SK-N-SH treated with all-trans-retinoic acid at 6 μM for 48 hours (cell line): ENCODE results near the gene GNL1.
"Not testable (repeated sequence)": the region's sequence is repeated elsewhere in the genome, so short reads cannot be mapped to it uniquely, and the experiment has no call there.

ENCODE experiments used
- ATAC-seq: fragments of 200-7000 bp; cut with Tn5 transposase; 3 replicates; pipeline ENCODE4 v1.9.1; 2020; ENCODE audit warnings: mild to moderate bottlenecking, moderate library complexity
- BACH2 ChIP-seq: fragments of 250-450 bp; sonication (Bioruptor Pico); IDR thresholded peaks from 2 replicates; pipeline ENCODE4 v1.9.0; 2021; ENCODE audit warnings: mild to moderate bottlenecking, borderline replicate concordance
- CREB5 ChIP-seq: fragments of 250-450 bp; sonication (Bioruptor Pico); IDR thresholded peaks from 2 replicates; pipeline ENCODE4 v1.5.1; 2020; ENCODE audit warnings: low read depth, mild to moderate bottlenecking, moderate library complexity
- CSDC2 ChIP-seq: fragments of 250-450 bp; sonication (Bioruptor Pico); IDR thresholded peaks from 2 replicates; pipeline ENCODE4 v1.5.0; 2020; ENCODE audit warnings: mild to moderate bottlenecking, moderate library complexity
- CSRNP3 ChIP-seq: fragments of 250-450 bp; sonication (Bioruptor Pico); IDR thresholded peaks from 2 replicates; pipeline ENCODE4 v1.5.1; 2021; ENCODE audit warnings: mild to moderate bottlenecking, moderate library complexity
- ESRRG ChIP-seq: fragments of 250-450 bp; sonication (Bioruptor Pico); IDR thresholded peaks from 2 replicates; pipeline ENCODE4 v1.6.1; 2021; ENCODE audit warnings: mild to moderate bottlenecking
- GLIS3 ChIP-seq: fragments of 250-450 bp; sonication (Bioruptor Pico); IDR thresholded peaks from 2 replicates; pipeline ENCODE4 v1.5.0; 2020; ENCODE audit warnings: mild to moderate bottlenecking, moderate library complexity
- PATZ1 ChIP-seq: fragments of 250-450 bp; sonication (Bioruptor Pico); IDR thresholded peaks from 2 replicates; pipeline ENCODE4 v1.8.0; 2020; ENCODE audit warnings: mild to moderate bottlenecking, moderate library complexity, borderline replicate concordance
- POU6F1 ChIP-seq: fragments of 250-450 bp; sonication (Bioruptor Pico); IDR thresholded peaks from 2 replicates; pipeline ENCODE4 v1.8.0; 2021; ENCODE audit warnings: low read depth, mild to moderate bottlenecking, moderate library complexity, borderline replicate concordance
- SNAI2 ChIP-seq: fragments of 250-450 bp; sonication (Bioruptor Pico); IDR thresholded peaks from 2 replicates; pipeline ENCODE4 v1.5.0; 2020; ENCODE audit warnings: mild to moderate bottlenecking, moderate library complexity
- TCF4 ChIP-seq: fragments of 250-450 bp; sonication (Bioruptor Pico); IDR thresholded peaks from 2 replicates; pipeline ENCODE4 v1.8.0; 2021; ENCODE audit warnings: mild to moderate bottlenecking, moderate library complexity, borderline replicate concordance
- TOX ChIP-seq: fragments of 250-450 bp; sonication (Bioruptor Pico); IDR thresholded peaks from 2 replicates; pipeline ENCODE4 v1.8.0; 2021; ENCODE audit warnings: mild to moderate bottlenecking, moderate library complexity, borderline replicate concordance
- ZC3H10 ChIP-seq: fragments of 250-450 bp; sonication (Bioruptor Pico); IDR thresholded peaks from 2 replicates; pipeline ENCODE4 v1.5.1; 2021; ENCODE audit warnings: mild to moderate bottlenecking, moderate library complexity
- ZFP3 ChIP-seq: fragments of 250-450 bp; sonication (Bioruptor Pico); IDR thresholded peaks from 2 replicates; pipeline ENCODE4 v1.5.0; 2020; ENCODE audit warnings: mild to moderate bottlenecking, moderate library complexity
- ZNF70 ChIP-seq: fragments of 450-650 bp; formaldehyde crosslinking; IDR thresholded peaks from 2 replicates; pipeline ENCODE4 v1.5.0; 2020; ENCODE audit warnings: mild to moderate bottlenecking, moderate library complexity
- TF ChIP-seq, protein P1 (sequence below): fragments of 250-450 bp; sonication (Bioruptor Pico); IDR thresholded peaks from 2 replicates; pipeline ENCODE4 v1.5.0; 2020; ENCODE audit warnings: mild to moderate bottlenecking, moderate library complexity

Gene GNL1

GRCh38 chr6:30507849-30508827, 48.2 kb downstream of the GNL1 start (continued):
- TF ChIP-seq, protein P1, sequence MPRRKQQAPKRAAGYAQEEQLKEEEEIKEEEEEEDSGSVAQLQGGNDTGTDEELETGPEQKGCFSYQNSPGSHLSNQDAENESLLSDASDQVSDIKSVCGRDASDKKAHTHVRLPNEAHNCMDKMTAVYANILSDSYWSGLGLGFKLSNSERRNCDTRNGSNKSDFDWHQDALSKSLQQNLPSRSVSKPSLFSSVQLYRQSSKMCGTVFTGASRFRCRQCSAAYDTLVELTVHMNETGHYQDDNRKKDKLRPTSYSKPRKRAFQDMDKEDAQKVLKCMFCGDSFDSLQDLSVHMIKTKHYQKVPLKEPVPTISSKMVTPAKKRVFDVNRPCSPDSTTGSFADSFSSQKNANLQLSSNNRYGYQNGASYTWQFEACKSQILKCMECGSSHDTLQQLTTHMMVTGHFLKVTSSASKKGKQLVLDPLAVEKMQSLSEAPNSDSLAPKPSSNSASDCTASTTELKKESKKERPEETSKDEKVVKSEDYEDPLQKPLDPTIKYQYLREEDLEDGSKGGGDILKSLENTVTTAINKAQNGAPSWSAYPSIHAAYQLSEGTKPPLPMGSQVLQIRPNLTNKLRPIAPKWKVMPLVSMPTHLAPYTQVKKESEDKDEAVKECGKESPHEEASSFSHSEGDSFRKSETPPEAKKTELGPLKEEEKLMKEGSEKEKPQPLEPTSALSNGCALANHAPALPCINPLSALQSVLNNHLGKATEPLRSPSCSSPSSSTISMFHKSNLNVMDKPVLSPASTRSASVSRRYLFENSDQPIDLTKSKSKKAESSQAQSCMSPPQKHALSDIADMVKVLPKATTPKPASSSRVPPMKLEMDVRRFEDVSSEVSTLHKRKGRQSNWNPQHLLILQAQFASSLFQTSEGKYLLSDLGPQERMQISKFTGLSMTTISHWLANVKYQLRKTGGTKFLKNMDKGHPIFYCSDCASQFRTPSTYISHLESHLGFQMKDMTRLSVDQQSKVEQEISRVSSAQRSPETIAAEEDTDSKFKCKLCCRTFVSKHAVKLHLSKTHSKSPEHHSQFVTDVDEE (CRISPR knock-in tag) = no peak
- TF ChIP-seq POU6F1 (no peak), TCF4 (CRISPR knock-in tag) (no peak)

- no peak for TF ChIP-seq CSDC2 (CRISPR knock-in tag)
- TF ChIP-seq SNAI2 (CRISPR knock-in tag) = no peak
- no peak for TF ChIP-seq BACH2 (CRISPR knock-in tag)
- no peak for TF ChIP-seq PATZ1
- TF ChIP-seq ESRRG (CRISPR knock-in tag) = no peak
- TF ChIP-seq, protein P1 (CRISPR knock-in tag) = no peak
- no peak for TF ChIP-seq ZFP3
- no peak for TF ChIP-seq POU6F1
- no peak for TF ChIP-seq ZNF70 (CRISPR knock-in tag)
- no peak for TF ChIP-seq CREB5 (CRISPR knock-in tag)
- TF ChIP-seq GLIS3 (CRISPR knock-in tag) = no peak
- TF ChIP-seq ZC3H10 = no peak
- TF ChIP-seq TOX (CRISPR knock-in tag) = no peak
- TF ChIP-seq CSRNP3 (CRISPR knock-in tag) = no peak
- ATAC-seq = peak; percentile 72
These were observed 55.6 kb downstream of the GNL1 start for GRCh38 chr6:30500421-30501355.

GRCh38 chr6:30498705-30499104, 57.6 kb downstream of the GNL1 start:
- ATAC-seq = not testable (repeated sequence)
